Thymus (tissue), 11 donors: ENCODE results near the gene SS18L1. TPM values are rescaled to one million over a fixed set of nuclear protein-coding genes. Genes with fewer than 3 reads are reported as not detected.

Experiments
- DNase-seq, 9 donors: peaks; one replicate each; pipeline ENCODE4 v3.0.0-alpha.2; 2013; ENCODE audit warnings: low spot score in 9 of 9, low read depth in 6 of 9, missing footprints in 1 of 9
- H3K27ac ChIP-seq, 2 donors: one replicate each; pipeline ENCODE4 v1.5.1; 2013; ENCODE audit warnings: control low read depth in 1 of 2, low read depth in 1 of 2, low read length in 1 of 2, mild to moderate bottlenecking in 1 of 2, moderate library complexity in 1 of 2
- H3K27me3 ChIP-seq, 2 donors: one replicate each; pipeline ENCODE4 v1.5.1; 2013; ENCODE audit warnings: low read length in 1 of 2; ENCODE audit not compliant: control insufficient read depth in 2 of 2, insufficient read depth in 1 of 2
- H3K36me3 ChIP-seq, 2 donors: one replicate each; pipeline ENCODE4 v1.5.1; 2013; ENCODE audit warnings: low read length in 1 of 2, mild to moderate bottlenecking in 1 of 2, moderate library complexity in 1 of 2; ENCODE audit not compliant: control insufficient read depth in 2 of 2, insufficient read depth in 2 of 2
- H3K4me1 ChIP-seq, 2 donors: one replicate each; pipeline ENCODE4 v1.5.1; 2013; ENCODE audit warnings: low read length in 2 of 2; ENCODE audit not compliant: control insufficient read depth in 2 of 2, insufficient read depth in 2 of 2
- H3K4me3 ChIP-seq, 2 donors: one replicate each; pipeline ENCODE4 v1.5.1; 2013; ENCODE audit warnings: low read length in 2 of 2, control low read depth in 1 of 2, mild to moderate bottlenecking in 1 of 2
- H3K9me3 ChIP-seq, 2 donors: one replicate each; pipeline ENCODE4 v1.5.1; 2013; ENCODE audit warnings: low read length in 1 of 2, mild to moderate bottlenecking in 1 of 2; ENCODE audit not compliant: control insufficient read depth in 2 of 2, insufficient read depth in 1 of 2
- WGBS: extraction: QIAGEN DNeasy Blood & Tissue Kit; methylation state at CpG from one replicate; pipeline ENCODE4 v1.1.7; 2013; 5-methylcytosine and 5-hydroxymethylcytosine counted together
- polyA plus RNA-seq: library from polyadenylated mRNA; stranded (reverse); fragments of 200-250 nt; gene quantifications from one replicate; pipeline ENCODE4 v1.2.3, GENCODE V29; 2013
- total RNA-seq: library from RNA; stranded (reverse); fragments of 120-200 nt; gene quantifications from one replicate; pipeline ENCODE4 v1.2.4, GENCODE V29; 2013
- donor health status: healthy.

SS18L1 gene
- total and polyA plus RNA-seq, 2 donors: 6.2 to 22.3 TPM

DNA sequence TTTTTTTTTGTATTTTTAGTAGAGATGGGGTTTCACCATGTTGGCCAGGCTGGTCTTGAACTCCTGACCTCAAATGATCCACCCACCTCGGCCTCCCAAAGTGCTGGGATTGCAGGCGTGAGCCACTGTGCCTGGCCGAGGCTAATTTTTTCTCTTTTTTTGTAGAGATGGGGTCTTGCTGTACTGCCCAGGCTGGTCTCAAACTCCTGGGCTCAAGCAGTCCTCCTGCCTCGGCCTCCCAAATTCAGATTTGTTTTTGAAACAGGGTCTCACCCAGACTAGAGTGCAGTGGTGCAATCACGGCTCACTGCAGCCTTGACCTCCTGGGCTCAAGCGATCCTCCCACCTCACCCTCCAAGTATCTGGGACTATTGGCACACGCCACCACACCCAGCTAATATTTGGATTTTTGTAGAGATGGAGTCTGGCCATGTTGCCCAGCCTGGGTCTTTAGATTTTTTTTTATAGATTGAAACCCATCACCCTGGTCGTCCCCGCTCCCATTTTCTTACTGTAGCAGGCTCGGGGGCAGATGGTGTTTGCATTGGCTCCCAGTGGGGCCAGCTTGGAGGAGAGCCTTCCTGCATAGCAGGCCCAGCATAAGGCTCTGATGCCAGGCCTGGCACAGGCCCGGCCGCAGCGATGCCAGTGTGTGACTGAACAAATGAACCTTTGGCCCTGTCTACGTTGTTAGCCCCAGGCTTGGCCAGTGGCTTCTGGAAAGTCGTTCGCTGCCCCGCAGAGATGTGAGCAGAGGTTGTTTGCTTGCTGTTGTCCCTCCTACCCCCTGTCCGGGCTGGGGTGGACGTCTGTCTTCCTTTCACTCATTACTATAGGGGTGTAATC is 35.0 kb downstream of the SS18L1 start:
- Histone ChIP-seq H3K36me3 (peaks cover 2 to 25% of the 10 kb centered on the region in 2 donors), H3K27ac (no peak overlapping the region), H3K9me3 (no peaks in the 10 kb centered on the region), H3K27me3 (no peaks in the 10 kb centered on the region), H3K4me1 (peaks cover 2% of the 10 kb centered on the region in 2 donors), H3K4me3 (no peak overlapping the region)
- WGBS: 98% methylated on average over 19 of the region's 19 CpGs
- DNase-seq: no peak

DNA sequence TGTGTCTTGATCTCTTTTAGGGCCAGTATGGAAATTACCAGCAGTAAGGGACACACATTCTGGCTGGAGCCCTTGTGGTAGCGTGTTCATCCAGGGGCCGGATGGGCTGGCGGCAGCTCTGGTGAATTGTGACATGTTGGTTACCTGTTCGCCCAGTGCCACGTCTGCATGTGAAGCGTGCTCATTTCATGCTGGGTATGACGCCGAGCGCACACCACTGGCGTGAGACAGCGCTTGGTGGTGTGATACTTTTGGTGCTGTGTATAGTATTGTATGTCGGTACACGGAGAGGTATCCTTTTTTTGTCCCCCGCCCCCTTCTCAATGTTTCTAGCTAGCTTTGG is 35.6 kb downstream of the SS18L1 start:
- Histone ChIP-seq H3K36me3 (peaks cover 2 to 21% of the 10 kb centered on the region in 2 donors), H3K27ac (no peak overlapping the region), H3K4me3 (no peak overlapping the region), H3K4me1 (peaks cover 5 to 6% of the 10 kb centered on the region in 2 donors), H3K9me3 (no peaks in the 10 kb centered on the region), H3K27me3 (no peaks in the 10 kb centered on the region)
- 98% methylated on average over 14 of the region's 14 CpGs for WGBS
- DNase-seq: no peak

DNA sequence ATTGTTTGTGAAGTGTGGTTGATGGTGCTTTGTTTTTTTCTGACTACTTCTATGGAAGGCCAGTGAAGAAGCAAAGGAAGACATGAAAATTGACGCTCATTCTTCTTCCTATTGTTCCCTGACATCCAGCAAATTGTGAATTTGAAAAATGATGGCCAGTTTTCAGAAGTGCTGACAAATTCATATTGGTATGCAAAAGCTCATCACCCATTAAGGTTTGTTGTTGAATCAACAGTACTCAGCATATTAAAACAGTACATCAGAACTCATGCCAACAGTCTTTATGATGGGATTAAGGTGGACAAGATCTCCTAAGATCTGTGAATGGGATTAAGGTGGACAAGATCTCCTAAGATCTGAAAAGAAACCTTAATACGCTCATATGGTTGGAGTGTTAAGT is 38.2 kb downstream of the SS18L1 start:
- peaks cover 5 to 6% of the 10 kb centered on the region in 2 donors for H3K4me1 ChIP-seq
- peak overlapping the region; percentile 81 to 92 for H3K4me3 ChIP-seq
- 99% methylated on average over 2 of the region's 2 CpGs for WGBS
- no peaks in the 10 kb centered on the region for H3K9me3 ChIP-seq
- no peak overlapping the region for H3K27ac ChIP-seq
- peaks cover 0 to 6% of the 10 kb centered on the region in 2 donors for H3K36me3 ChIP-seq
- no peak for DNase-seq
- no peaks in the 10 kb centered on the region for H3K27me3 ChIP-seq

DNA sequence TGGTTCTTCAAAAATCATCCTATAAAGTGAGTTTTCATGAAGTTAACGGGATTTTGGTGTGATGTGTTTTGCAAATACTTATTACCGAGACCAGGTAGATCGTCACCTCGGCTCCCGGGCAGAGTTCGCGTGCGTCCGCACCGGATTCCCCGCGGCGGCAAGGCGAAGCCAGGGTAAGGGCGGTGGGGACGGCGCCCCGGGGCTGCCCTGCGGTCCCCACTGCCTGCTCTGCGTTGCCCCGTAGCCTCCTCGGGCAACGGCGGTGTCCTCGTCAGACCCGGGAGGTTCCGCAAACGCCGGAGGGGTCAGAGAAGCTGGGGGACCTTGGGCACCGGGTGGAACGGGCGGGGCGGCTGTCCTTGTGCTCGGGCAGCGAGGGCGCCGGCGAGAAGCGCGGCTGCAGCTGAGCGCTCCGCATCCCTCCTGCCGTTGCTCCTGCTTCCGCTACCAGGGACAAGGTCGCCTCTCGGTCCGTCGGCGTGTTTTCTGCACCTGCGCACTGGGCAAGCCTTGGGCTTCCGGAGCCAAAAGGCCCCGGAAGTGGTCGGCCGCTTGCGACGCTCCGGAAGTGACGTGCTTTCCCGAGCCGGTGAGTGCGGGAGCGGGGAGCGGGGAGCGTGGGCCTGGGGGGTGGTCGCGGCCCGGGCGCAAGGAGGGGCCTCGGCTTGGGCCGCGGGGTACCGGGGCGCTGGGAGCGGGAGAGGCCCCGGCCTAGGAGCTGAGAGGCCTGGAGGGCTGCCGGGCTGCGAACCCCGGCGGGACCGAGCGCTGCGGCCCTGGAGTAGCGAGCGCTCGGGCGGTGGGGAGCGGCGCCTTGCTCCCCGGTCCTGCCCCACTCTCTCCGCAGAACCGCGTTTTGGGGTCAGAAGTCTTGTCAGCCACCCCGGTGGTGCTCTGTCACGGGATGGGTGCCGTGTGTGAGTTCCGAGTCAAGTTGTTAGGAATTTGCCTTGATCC is 39.2 kb downstream of the SS18L1 start, which contains the start of gene MTG2:
MTG2 (plus strand) TSS at position 560 of the 957 bp plus-strand sequence. CDS start 10,393 bp downstream, outside the sequence.
- under 1% methylated on average over 96 of the region's 96 CpGs for WGBS

DNA sequence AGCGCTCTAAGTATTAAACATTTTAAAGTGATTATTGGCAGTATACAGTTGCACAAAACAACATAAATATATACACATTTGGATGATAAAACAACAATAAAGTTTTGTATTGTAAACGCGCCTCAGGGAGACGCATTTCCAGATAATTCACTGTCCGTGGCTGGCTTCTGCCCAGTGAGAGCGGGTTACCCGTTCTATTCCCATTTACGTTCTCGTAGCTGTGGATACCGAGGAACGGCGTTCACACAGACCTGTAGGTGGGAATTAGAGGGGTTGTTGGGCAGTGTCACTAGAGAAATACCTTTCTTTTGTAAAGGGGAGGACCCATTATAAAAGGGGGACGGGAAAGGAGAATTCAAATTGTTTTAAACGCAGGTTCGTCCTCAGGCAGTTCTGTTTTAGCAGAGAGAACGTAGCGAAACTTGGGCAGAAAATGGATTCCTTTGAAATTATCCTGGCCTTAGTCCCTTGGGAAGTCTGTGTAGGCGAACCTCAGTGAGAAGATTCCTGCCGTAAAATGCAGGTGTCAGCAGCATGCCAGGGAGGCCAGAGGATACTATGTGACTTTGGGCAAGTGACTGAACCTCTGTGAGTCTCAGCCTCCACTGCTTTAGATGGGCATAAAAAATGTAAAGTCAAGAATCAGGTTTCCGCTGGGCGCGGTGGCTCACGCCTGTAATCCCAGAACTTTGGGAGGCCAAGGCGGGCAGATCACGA is 40.0 kb downstream of the SS18L1 start:
- Histone ChIP-seq H3K4me3 (peak overlapping the region; percentile 81 to 92), H3K27me3 (no peaks in the 10 kb centered on the region), H3K27ac (peak overlapping the region in 1 of 2 donors; percentile 51), H3K9me3 (no peaks in the 10 kb centered on the region), H3K4me1 (peaks cover 6 to 7% of the 10 kb centered on the region in 2 donors), H3K36me3 (peaks cover 0 to 6% of the 10 kb centered on the region in 2 donors)
- 36% methylated on average over 25 of the region's 25 CpGs for WGBS
- DNase-seq: no peak

More for the DNA sequence above, 39.2 kb downstream of the SS18L1 start, which contains the start of gene MTG2:
- Histone ChIP-seq H3K4me1 (peaks cover 6 to 7% of the 10 kb centered on the region in 2 donors), H3K36me3 (peaks cover 0 to 6% of the 10 kb centered on the region in 2 donors), H3K9me3 (no peaks in the 10 kb centered on the region), H3K27me3 (no peaks in the 10 kb centered on the region), H3K4me3 (peak within 1 kb of the TSS; percentile 81 to 92), H3K27ac (peak within 1 kb of the TSS; percentile 89 to 99)
- peak; percentile 84 to 98 (median 95) for DNase-seq

DNA sequence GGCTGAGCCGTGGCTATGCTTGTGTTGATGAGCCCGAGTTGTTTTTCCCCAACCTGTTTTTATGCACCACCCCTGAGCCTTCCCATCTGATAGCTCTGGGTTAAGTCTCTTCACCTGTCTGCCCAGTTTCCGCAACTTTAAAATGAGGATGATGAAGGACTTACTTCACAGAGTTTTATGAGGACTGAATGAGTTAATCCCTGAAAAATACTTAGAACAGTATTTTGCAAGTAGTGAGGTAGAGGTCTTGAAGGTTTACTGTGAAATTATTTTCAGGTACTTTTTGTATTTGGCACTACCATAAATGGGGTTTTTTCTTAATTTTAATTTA is 42.5 kb downstream of the SS18L1 start:
- Histone ChIP-seq H3K36me3 (peaks cover 6 to 8% of the 10 kb centered on the region in 2 donors), H3K27me3 (no peaks in the 10 kb centered on the region), H3K9me3 (no peaks in the 10 kb centered on the region), H3K27ac (no peak overlapping the region), H3K4me1 (peaks cover 6 to 7% of the 10 kb centered on the region in 2 donors), H3K4me3 (no peak overlapping the region)
- DNase-seq: no peak
- 90% methylated on average over 3 of the region's 3 CpGs for WGBS

DNA sequence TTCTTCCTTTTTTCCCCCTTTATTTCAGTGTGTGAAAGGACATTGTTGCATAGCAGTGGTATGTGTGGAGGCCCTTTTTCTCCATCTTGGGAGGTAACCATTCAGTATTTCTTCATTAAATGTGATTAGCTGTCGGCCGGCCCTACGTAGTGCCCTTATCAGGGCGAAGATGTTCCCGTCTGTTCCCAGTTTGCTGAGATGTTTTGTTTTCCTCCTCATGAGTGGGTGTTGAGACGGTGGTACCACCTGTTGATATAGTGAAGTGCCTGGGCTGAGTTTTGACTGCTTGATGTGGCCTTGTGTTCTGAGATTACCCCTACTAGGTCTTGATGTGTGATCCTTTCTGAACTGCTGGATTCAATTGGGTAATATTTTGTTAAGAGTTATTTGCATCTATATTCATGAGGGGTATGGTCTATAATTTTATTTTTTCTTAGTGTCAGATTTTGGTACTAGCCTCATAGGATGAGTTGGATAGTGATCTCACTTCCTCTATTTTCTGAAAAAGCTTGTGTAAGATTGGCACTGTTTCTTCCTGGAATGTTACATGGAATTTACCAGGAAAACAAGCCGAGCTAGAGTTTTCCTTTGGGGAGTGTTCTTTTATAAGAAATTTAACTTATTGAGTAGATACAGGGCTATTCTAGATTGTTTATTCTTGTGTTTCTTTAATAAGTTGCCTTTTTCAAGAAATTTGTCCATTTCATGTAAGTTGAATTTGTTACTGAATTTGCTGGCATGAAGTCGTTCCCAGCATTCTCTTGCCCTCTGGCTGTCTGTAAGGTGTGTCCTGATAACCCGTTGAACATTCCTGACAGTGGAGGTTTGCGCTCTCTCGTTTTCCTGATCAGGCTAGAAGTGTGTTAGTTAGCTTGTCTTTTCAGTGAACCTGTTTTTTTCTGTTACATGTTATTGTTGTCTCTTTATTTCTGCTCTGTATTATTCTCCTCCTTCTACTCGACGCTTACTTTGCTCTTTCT is 43.6 kb downstream of the SS18L1 start:
- peaks cover 6 to 8% of the 10 kb centered on the region in 2 donors for H3K36me3 ChIP-seq
- DNase-seq: no peak
- WGBS: 95% methylated on average over 13 of the region's 13 CpGs
- H3K27ac ChIP-seq: no peak overlapping the region
- no peaks in the 10 kb centered on the region for H3K9me3 ChIP-seq
- no peak overlapping the region for H3K4me3 ChIP-seq
- H3K27me3 ChIP-seq: no peaks in the 10 kb centered on the region
- peaks cover 6 to 7% of the 10 kb centered on the region in 2 donors for H3K4me1 ChIP-seq
